ENCODE results near the gene ST6GAL1. TPM values are rescaled to one million over a fixed set of nuclear protein-coding genes. Genes with fewer than 3 reads are reported as not detected.

The ST6GAL1 gene
- total RNA-seq, 1 donor from 2014 or later: 15.8 TPM

DNA sequence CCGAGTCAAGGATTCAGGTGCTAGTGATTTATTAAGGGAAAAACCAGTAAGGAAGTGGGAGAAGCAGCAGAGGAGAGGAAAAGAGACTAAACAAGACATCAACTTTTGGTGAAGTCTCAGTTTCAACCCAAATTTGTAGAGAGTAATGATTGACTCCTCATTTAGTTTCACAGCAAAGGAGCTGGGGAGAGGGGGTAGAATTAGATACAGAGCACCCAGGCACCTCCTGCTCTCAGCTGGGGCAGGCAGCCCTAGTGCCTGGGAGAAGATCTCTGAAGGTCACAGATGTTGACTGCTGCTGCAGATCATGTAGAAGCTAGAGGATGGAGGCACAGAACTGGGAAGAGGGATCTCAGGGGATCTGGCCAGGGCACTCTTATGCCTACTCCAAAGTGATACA is 179.8 kb downstream of the ST6GAL1 start:
- H3K36me3 Mint-ChIP-seq (ENCODE audit: low read depth, unreplicated experiment): no peaks in the 10 kb centered on the region
- H3K4me1 Mint-ChIP-seq (ENCODE audit: low read depth, unreplicated experiment): peaks cover 2% of the 10 kb centered on the region
- no peak overlapping the region for H3K27ac ChIP-seq (ENCODE audit: low read depth, low read length)
- H3K27me3 ChIP-seq (ENCODE audit: insufficient read depth, low read length): no peaks in the 10 kb centered on the region
- no peak overlapping the region for H3K4me3 ChIP-seq (ENCODE audit: insufficient read depth, low read depth, low read length)
- no peak overlapping the region for H3K4me3 Mint-ChIP-seq (ENCODE audit: unreplicated experiment)
- H3K27ac Mint-ChIP-seq (ENCODE audit: unreplicated experiment): no peak overlapping the region
- H2AFZ ChIP-seq (ENCODE audit: low read depth, low read length): no peak overlapping the region
- no peaks in the 10 kb centered on the region for H4K20me1 ChIP-seq (ENCODE audit: insufficient read depth, low read length)
- no peaks in the 10 kb centered on the region for H3K4me1 ChIP-seq (ENCODE audit: insufficient read depth, low read length)
- no peak for FAIRE-seq
- H3K9me3 ChIP-seq (ENCODE audit: insufficient read depth, low read depth, low read length): no peaks in the 10 kb centered on the region
- no peaks in the 10 kb centered on the region for H3K79me2 ChIP-seq (ENCODE audit: insufficient read depth, low read length)
- no peak for TF ChIP-seq EZH2 (IDR thresholded peaks at IDR 0.05; ENCODE audit: insufficient read depth, low read length)
- TF ChIP-seq, protein P1, sequence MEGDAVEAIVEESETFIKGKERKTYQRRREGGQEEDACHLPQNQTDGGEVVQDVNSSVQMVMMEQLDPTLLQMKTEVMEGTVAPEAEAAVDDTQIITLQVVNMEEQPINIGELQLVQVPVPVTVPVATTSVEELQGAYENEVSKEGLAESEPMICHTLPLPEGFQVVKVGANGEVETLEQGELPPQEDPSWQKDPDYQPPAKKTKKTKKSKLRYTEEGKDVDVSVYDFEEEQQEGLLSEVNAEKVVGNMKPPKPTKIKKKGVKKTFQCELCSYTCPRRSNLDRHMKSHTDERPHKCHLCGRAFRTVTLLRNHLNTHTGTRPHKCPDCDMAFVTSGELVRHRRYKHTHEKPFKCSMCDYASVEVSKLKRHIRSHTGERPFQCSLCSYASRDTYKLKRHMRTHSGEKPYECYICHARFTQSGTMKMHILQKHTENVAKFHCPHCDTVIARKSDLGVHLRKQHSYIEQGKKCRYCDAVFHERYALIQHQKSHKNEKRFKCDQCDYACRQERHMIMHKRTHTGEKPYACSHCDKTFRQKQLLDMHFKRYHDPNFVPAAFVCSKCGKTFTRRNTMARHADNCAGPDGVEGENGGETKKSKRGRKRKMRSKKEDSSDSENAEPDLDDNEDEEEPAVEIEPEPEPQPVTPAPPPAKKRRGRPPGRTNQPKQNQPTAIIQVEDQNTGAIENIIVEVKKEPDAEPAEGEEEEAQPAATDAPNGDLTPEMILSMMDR (IDR thresholded peaks at IDR 0.05; ENCODE audit: insufficient read depth, low read depth, low read length): no peak
- no peaks in the 10 kb centered on the region for H3K9me3 Mint-ChIP-seq (ENCODE audit: unreplicated experiment)
- H3K9ac ChIP-seq (ENCODE audit: low read length): no peak overlapping the region
- DNase-seq (ENCODE audit: low read depth): no peak
- peaks cover 6% of the 10 kb centered on the region for H3K27me3 Mint-ChIP-seq (ENCODE audit: low read depth, unreplicated experiment)
- H3K36me3 ChIP-seq (ENCODE audit: insufficient read depth, low read length): no peaks in the 10 kb centered on the region
- no peak overlapping the region for H3K4me2 ChIP-seq (ENCODE audit: low read length)

DNA sequence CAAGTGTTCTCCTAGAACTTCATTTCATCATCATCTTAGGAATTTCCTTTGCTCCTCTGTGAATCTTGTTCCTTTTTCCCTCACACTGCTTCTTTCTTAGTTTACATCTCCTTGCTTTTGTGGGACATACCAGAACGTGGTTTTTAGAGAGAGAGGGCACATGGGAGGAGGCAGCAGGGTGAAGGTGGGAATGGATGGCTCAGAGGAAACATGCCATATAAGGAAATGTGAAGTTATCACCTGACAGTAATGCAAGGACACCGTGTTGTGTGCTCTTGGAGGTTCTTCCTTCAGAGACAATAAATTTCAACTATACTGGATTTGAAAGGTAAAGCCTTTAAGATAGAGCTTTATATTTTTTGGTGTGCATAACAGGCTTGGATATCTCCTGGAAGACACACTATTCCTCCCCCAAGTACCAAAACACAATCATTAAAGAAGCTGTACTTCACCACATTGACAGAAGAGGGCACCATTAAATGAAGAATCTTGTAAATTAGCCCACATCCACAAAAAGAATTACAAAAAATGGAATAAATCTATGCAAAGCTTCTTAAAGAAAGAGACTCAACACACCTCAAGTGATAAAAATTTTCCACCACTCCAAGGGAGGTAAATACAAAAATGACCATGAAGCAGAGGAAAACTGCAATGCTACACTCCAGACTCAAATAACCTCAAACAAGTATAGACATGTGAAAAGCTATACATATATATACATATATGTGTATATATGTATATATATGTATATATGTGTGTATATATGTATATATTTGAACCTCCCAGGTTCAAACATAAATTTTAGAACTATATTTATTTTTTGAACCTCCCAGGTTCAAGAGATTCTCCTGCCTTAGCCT is 182.8 kb downstream of the ST6GAL1 start:
- peak; percentile 45 for FAIRE-seq
- Histone ChIP-seq H3K79me2 (ENCODE audit: insufficient read depth, low read length) (no peaks in the 10 kb centered on the region), H4K20me1 (ENCODE audit: insufficient read depth, low read length) (no peaks in the 10 kb centered on the region), H3K27me3 (ENCODE audit: insufficient read depth, low read length) (no peaks in the 10 kb centered on the region), H3K4me2 (ENCODE audit: low read length) (no peak overlapping the region), H3K9ac (ENCODE audit: low read length) (no peak overlapping the region), H3K9me3 (ENCODE audit: insufficient read depth, low read depth, low read length) (no peaks in the 10 kb centered on the region), H3K4me3 (ENCODE audit: insufficient read depth, low read depth, low read length) (no peak overlapping the region), H3K36me3 (ENCODE audit: insufficient read depth, low read length) (no peaks in the 10 kb centered on the region), H3K4me1 (ENCODE audit: insufficient read depth, low read length) (no peaks in the 10 kb centered on the region), H2AFZ (ENCODE audit: low read depth, low read length) (no peak overlapping the region), H3K27ac (ENCODE audit: low read depth, low read length) (no peak overlapping the region)
- peaks cover 6% of the 10 kb centered on the region for H3K27me3 Mint-ChIP-seq (ENCODE audit: low read depth, unreplicated experiment)
- H3K27ac Mint-ChIP-seq (ENCODE audit: unreplicated experiment): no peak overlapping the region
- H3K4me3 Mint-ChIP-seq (ENCODE audit: unreplicated experiment): no peak overlapping the region
- no peaks in the 10 kb centered on the region for H3K9me3 Mint-ChIP-seq (ENCODE audit: unreplicated experiment)
- H3K36me3 Mint-ChIP-seq (ENCODE audit: low read depth, unreplicated experiment): no peaks in the 10 kb centered on the region
- peak; percentile 7 for DNase-seq (ENCODE audit: low read depth)
- H3K4me1 Mint-ChIP-seq (ENCODE audit: low read depth, unreplicated experiment): peaks cover 2% of the 10 kb centered on the region
- TF ChIP-seq, protein P1 (IDR thresholded peaks at IDR 0.05; ENCODE audit: insufficient read depth, low read depth, low read length): peak; percentile 72
- TF ChIP-seq EZH2 (IDR thresholded peaks at IDR 0.05; ENCODE audit: insufficient read depth, low read length): no peak

DNA sequence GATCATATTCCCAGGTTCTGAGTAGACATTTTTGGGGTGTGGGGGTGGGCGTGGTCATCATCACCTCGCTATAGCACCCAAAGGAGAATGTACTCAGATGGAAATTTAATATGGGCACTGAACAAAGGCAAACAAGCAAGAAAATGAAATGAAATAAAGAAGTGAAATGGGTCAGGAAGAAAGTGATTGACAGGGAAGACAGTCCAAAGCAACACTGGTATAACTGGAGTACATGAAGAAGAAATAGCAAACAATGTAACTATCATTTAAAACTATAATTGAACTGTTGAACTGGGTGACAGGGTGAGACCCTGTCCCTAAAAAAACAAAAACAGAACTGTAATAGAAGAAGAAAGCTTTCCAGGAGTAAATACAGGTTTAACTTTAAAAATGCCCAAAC is 184.2 kb downstream of the ST6GAL1 start:
- no peak for DNase-seq (ENCODE audit: low read depth)
- Mint-ChIP-seq H3K4me3 (ENCODE audit: unreplicated experiment) (no peak overlapping the region), H3K4me1 (ENCODE audit: low read depth, unreplicated experiment) (peaks cover 2% of the 10 kb centered on the region), H3K27me3 (ENCODE audit: low read depth, unreplicated experiment) (peaks cover 6% of the 10 kb centered on the region), H3K27ac (ENCODE audit: unreplicated experiment) (no peak overlapping the region), H3K9me3 (ENCODE audit: unreplicated experiment) (no peaks in the 10 kb centered on the region), H3K36me3 (ENCODE audit: low read depth, unreplicated experiment) (no peaks in the 10 kb centered on the region)
- no peaks in the 10 kb centered on the region for H3K4me1 ChIP-seq (ENCODE audit: insufficient read depth, low read length)
- H3K27ac ChIP-seq (ENCODE audit: low read depth, low read length): no peak overlapping the region
- no peak for TF ChIP-seq EZH2 (IDR thresholded peaks at IDR 0.05; ENCODE audit: insufficient read depth, low read length)
- TF ChIP-seq, protein P1 (IDR thresholded peaks at IDR 0.05; ENCODE audit: insufficient read depth, low read depth, low read length): no peak
- no peak overlapping the region for H2AFZ ChIP-seq (ENCODE audit: low read depth, low read length)
- H3K27me3 ChIP-seq (ENCODE audit: insufficient read depth, low read length): no peaks in the 10 kb centered on the region
- H3K79me2 ChIP-seq (ENCODE audit: insufficient read depth, low read length): no peaks in the 10 kb centered on the region
- H3K9me3 ChIP-seq (ENCODE audit: insufficient read depth, low read depth, low read length): no peaks in the 10 kb centered on the region
- no peaks in the 10 kb centered on the region for H4K20me1 ChIP-seq (ENCODE audit: insufficient read depth, low read length)
- H3K36me3 ChIP-seq (ENCODE audit: insufficient read depth, low read length): no peaks in the 10 kb centered on the region
- no peak overlapping the region for H3K4me2 ChIP-seq (ENCODE audit: low read length)
- H3K4me3 ChIP-seq (ENCODE audit: insufficient read depth, low read depth, low read length): no peak overlapping the region
- no peak overlapping the region for H3K9ac ChIP-seq (ENCODE audit: low read length)
- no peak for FAIRE-seq

All from astrocyte (in vitro differentiated cells and primary cell).